HG03442 (cell line): ENCODE measurements around the gene PCDHA2.
"Not testable (repeated sequence)": the region's sequence is repeated elsewhere in the genome, so short reads cannot be mapped to it uniquely, and the experiment has no call there.

Source experiments
- ATAC-seq: cut with Tn5 transposase; IDR thresholded peaks from one replicate; pipeline ENCODE4 v1.9.1; 2021; ENCODE audit warnings: mild to moderate bottlenecking, moderate library complexity; ENCODE audit not compliant: unreplicated experiment

Gene PCDHA2

DNA sequence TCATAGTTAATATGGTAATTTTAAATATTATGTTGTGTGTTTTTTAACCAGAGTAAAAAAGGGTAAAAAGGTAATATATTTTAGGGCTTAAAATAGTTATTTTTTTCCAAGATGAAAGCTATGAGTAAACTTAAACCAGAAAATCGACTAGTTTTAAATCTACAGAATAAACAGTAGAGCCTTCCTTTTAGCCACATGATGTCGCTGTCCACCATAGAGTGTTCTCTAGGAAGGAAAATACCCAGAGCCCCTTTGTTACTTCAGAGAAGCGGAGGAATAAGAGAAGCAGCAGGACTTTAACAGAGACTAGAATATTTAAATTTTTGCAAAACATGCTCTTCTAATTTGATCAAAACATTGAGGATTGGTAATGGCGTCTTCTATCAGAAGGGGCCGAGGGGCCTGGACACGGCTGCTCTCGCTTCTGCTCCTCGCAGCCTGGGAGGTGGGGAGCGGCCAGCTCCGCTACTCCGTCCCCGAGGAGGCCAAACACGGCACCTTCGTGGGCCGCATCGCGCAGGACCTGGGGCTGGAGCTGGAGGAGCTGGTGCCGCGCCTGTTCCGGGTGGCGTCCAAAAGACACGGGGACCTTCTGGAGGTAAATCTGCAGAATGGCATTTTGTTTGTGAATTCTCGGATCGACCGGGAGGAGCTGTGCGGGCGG lies at the start of gene PCDHA2:
TSS of gene PCDHA2 (plus strand) at position 258 of the 664 bp plus-strand sequence.
- no peak for ATAC-seq

DNA sequence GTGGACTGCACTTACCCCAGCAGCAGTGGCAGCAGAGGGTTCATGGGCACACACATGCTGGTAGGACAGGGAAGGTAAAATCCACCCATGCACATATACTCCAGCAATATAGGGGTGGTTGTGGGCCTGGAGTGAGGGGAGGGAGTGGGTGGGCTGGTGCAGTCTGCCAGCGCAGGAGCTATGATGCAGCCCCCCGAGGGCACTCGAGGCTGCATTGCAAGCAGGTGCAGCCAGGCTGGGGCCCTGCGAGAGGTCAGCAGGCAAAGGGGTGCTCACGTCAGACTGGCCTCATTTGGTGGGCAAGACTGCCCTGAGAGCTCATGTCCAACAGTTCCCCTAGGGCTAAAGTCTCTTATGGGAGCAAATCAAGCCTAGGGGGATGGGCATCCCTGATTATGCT lies 41.1 kb upstream of the PCDHA2 start:
- ATAC-seq: no peak

DNA sequence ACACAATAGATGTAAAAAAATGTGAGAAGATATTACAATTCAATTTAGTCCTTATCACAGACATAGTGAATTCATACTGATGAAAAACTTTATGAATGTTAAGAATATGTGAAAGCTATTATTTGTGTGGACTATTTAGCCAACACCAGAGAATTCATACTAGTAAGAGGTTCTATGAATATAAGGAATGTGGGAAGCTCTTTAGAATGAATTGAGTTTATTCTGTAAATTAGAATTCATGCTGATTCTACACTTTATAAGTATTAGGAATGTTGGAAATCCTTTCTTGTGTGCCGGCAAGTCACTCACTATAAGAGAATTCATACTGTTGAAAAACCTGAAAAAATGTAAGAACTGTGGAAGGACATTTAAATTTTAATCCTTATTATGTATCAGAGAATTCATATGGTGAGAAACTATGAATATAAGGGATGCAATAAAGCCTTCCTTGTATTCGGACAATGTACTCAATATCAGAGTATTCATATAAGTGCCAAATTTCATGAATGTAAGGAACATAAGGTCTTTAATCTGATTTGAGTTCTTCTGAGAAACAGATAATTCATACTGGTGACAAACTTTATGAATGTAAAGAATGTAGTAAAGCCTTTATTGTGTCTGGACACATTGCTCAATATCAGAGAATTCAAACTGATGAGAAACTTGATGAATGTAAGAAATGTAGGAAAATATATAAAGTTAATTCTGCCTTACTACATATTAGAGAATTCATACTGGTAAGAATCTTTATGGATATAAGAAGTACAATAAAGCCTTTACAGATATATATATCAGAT lies 30.3 kb upstream of the PCDHA2 start:
- ATAC-seq: no peak

DNA sequence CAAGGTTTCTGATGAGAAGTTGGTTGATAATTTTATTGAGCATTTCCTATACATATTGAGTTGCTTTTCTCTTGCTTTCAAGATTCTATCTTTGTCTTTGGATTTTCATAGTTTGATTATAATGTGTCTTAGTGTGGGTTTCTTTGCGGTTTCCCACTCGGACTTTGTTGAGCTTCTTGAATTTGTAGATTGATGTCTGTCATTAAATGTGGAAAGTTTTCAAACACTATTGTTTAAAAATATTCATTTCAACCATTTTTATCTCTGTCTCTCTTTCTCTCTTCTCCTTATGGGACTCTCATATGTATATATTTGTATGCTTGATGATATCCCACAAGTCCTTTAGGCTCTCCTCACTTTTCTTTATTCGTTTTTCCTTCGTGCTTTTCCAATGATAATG lies 27.2 kb upstream of the PCDHA2 start:
- no peak for ATAC-seq

DNA sequence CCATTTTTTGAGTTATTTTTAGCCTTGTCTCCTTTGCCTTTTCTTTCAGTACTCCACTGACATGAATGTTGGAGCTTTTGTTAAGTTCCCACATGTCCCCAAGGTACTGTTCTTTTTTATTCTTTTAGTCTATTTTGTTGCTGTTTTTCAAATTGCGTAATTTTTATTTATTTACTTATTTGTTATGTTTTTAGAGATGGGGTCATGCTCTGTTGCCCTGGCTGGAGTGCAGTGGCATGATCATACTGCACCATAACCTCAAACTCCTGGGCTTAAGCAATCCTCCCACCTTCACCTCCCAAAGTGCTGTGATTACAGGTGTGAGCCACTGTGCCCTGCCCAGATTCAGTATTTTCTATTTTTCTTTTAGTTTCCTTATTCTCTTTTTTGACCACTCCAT lies 14.1 kb upstream of the PCDHA2 start:
- no peak for ATAC-seq

DNA sequence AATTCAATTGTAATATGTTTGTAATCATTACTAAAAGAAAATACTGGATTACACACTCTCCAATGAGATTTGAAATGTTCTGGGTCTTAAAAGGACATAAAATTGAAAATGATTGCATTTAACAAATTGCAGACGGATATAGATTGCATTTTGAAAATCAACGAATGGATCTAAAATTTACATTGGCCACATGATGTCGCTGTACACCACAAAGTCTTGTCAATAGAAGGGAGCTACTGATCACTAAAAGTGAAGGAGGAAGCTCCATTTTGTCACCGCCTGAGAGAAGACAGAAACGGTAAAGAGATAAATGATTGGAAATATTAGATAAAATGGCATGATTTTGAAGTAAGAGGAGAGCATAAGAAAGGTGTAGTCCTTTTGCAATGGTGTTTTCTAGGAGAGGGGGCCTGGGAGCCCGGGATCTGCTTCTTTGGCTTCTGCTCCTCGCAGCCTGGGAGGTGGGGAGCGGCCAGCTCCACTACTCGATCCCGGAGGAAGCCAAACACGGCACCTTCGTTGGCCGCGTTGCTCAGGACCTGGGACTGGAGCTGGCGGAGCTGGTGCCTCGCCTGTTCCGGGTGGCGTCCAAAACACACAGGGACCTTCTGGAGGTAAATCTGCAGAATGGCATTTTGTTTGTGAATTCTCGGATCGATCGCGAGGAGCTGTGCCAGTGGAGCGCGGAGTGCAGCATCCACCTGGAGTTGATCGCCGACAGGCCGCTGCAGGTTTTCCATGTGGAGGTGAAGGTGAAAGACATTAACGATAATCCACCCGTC lies 8.6 kb upstream of the PCDHA2 start, which contains the start of gene PCDHA1:
TSS of gene PCDHA1 (plus strand) at position 236 of the 782 bp plus-strand sequence.
- no peak for ATAC-seq

DNA sequence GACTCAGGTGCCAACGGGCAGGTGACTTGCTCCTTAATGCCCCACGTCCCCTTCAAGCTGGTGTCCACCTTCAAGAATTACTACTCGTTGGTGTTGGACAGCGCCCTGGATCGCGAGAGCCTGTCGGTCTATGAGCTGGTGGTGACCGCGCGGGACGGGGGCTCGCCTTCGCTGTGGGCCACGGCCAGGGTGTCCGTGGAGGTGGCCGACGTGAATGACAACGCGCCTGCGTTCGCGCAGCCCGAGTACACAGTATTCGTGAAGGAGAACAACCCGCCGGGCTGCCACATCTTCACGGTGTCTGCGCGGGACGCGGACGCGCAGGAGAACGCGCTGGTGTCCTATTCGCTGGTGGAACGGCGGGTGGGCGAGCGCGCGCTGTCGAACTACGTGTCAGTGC lies 7.2 kb upstream of the PCDHA2 start:
- ATAC-seq: not testable (repeated sequence)

DNA sequence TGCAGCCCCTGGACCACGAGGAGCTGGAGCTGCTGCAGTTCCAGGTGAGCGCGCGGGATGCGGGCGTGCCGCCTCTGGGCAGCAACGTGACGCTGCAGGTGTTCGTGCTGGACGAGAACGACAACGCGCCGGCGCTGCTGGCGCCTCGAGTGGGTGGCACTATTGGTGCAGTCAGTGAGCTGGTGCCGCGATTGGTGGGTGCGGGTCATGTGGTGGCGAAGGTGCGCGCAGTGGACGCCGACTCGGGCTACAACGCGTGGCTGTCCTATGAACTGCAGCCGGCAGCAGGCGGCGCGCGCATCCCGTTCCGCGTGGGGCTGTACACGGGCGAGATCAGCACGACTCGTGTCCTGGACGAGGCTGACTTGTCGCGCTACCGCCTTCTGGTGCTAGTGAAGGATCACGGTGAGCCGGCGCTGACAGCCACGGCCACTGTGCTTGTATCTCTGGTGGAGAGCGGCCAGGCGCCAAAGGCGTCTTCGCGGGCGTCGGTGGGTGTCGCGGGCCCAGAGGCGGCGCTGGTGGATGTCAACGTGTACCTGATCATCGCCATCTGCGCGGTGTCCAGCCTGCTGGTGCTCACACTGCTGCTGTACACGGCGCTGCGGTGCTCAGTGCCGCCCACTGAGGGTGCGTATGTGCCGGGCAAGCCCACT lies 6.7 kb upstream of the PCDHA2 start:
- not testable (repeated sequence) for ATAC-seq

DNA sequence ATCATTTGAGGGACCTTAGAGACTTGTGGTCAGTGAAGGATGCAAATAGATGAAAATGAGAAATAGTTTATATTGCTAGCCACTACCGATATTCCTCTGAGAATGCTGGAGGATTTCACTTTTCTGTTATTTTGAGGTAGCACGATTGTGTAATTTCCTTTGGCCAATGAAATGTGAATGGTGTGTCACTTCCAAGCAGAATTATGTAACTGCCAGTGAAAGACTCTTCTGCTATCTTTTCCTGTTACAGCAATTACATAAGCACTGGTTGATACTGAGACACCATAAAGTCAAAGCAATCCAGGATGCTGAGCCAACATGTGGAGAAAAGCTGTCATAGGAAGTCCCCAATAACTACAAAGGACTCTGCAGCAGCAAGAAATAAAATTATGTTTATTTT lies 3.6 kb upstream of the PCDHA2 start:
- no peak for ATAC-seq

DNA sequence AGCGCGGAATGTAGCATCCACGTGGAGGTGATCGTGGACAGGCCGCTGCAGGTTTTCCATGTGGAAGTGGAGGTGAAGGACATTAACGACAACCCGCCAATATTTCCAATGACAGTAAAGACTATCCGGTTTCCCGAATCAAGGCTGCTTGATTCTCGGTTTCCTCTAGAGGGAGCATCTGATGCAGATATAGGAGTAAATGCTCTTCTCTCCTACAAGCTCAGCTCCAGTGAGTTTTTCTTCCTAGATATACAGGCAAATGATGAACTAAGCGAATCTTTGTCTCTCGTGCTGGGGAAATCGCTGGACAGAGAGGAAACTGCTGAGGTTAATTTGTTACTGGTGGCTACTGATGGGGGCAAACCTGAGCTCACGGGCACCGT lies 598 bp downstream of the PCDHA2 start:
- ATAC-seq: no peak

DNA sequence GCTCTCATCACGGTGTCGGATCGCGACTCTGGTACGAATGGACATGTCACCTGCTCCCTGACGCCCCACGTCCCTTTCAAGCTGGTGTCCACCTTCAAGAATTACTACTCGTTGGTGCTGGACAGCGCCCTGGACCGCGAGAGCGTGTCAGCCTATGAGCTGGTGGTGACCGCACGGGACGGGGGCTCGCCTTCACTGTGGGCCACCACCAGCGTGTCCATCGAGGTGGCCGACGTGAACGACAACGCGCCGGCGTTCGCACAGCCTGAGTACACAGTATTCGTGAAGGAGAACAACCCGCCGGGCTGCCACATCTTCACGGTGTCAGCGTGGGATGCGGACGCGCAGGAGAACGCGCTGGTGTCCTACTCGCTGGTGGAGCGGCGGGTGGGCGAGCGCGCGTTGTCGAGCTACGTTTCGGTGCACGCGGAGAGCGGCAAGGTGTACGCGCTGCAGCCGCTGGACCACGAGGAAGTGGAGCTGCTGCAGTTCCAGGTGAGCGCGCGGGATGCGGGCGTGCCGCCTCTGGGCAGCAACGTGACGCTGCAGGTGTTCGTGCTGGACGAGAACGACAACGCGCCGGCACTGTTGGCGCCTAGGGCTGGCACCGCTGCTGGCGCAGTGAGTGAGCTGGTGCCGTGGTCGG lies 1.5 kb downstream of the PCDHA2 start:
- ATAC-seq: not testable (repeated sequence)

DNA sequence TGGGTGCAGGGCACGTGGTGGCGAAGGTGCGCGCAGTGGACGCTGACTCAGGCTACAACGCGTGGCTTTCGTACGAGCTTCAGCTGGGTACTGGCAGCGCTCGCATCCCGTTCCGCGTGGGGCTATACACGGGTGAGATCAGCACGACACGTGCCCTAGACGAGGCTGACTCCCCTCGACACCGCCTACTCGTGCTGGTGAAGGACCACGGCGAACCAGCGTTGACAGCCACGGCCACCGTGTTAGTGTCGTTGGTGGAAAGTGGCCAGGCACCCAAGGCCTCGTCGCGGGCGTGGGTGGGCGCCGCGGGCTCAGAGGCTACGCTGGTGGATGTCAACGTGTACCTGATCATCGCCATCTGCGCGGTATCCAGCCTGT lies 2.1 kb downstream of the PCDHA2 start:
- no peak for ATAC-seq

DNA sequence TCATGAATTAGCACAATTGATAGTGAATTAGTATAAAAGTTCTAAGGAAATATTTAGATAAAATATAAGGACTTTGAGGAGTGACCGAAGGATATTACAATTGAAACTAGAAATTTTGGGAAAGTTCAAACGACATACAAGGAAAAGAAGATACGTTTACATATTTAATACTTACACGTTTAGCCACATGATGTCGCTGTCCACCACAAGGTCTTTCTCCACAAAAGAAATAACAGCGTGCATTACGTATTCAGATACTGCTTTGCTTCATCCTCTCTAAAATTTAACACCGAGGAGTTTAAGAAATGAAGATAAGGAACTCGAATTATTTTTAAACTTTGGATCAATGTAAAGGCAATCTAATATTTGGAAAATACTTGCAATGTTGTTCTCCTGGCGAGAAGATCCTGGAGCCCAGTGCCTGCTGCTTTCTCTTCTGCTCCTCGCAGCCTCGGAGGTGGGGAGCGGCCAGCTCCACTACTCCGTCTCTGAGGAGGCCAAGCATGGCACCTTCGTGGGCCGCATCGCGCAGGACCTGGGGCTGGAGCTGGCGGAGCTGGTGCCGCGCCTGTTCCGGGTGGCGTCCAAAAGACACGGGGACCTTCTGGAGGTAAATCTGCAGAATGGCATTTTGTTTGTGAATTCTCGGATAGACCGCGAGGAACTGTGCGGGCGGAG lies 6.3 kb downstream of the PCDHA2 start, which contains the start of gene PCDHA3:
TSS of gene PCDHA3 (plus strand) at position 242 of the 678 bp plus-strand sequence.
- no peak for ATAC-seq

DNA sequence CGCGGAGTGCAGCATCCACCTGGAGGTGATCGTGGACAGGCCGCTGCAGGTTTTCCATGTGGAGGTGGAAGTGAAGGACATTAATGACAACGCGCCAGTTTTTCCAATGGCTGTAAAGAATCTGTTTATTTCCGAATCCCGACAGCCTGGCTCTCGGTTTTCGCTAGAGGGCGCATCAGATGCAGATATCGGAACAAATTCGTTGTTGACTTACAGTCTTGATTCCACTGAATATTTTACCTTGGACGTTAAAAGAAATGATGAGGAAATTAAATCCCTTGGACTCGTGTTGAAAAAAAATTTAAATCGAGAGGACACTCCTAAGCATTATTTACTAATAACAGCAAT lies 6.8 kb downstream of the PCDHA2 start:
- ATAC-seq: no peak

DNA sequence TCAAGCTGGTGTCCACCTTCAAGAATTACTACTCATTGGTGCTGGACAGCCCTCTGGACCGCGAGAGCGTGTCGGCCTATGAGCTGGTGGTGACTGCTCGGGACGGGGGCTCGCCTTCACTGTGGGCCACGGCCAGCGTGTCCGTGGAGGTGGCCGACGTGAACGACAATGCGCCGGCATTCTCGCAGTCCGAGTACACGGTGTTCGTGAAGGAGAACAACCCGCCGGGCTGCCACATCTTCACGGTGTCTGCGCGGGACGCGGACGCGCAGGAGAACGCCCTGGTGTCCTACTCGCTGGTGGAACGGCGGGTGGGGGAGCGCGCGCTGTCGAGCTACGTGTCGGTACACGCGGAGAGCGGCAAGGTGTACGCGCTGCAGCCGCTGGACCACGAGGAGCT lies 7.7 kb downstream of the PCDHA2 start:
- not testable (repeated sequence) for ATAC-seq

DNA sequence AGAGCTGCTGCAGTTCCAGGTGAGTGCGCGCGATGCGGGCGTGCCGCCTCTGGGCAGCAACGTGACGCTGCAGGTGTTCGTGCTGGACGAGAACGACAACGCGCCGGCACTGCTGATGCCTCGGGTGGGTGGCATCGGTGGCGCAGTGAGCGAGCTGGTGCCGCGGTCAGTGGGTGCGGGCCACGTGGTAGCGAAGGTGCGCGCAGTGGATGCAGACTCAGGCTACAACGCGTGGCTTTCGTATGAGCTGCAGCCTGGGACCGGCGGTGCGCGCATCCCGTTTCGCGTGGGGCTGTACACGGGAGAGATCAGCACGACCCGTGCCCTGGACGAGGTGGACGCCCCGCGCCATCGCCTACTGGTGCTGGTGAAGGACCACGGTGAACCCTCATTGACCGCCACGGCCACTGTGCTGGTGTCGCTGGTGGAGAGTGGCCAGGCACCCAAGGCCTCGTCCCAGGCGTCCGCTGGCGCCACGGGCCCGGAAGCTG lies 8.2 kb downstream of the PCDHA2 start:
- ATAC-seq: no peak

DNA sequence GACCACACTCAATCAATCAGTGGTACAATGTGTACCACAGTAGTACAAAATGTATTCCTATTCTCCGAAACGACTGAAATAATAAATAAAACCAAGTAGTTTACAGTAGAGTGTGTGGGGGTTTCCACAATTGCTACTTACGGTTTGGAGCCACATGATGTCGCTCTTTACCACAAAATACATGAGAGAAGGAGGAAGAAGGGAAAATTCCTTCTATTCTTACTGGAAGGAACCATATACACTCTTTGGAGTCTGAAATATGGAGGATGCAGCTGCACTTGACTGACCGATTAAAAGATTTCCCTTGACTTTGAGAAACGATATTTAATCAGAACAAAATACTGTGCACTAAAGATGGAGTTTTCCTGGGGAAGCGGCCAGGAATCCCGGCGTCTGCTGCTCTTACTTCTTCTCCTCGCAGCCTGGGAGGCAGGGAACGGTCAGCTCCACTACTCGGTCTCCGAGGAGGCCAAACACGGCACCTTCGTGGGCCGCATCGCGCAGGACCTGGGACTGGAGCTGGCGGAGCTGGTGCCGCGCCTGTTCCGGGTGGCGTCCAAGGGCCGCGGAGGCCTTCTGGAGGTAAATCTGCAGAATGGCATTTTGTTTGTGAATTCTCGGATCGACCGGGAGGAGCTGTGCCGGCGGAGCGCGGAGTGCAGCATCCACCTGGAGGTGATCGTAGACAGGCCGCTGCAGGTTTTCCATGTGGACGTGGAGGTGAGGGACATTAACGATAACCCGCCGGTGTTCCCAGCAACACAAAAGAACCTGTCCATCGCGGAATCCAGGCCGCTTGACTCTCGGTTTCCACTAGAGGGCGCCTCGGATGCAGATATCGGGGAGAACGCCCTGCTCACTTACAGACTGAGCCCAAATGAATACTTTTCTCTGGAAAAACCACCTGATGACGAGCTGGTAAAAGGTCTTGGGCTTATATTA lies 12.5 kb downstream of the PCDHA2 start, which contains the start of gene PCDHA4:
TSS of gene PCDHA4 (plus strand) at position 235 of the 942 bp plus-strand sequence.
- ATAC-seq: no peak

DNA sequence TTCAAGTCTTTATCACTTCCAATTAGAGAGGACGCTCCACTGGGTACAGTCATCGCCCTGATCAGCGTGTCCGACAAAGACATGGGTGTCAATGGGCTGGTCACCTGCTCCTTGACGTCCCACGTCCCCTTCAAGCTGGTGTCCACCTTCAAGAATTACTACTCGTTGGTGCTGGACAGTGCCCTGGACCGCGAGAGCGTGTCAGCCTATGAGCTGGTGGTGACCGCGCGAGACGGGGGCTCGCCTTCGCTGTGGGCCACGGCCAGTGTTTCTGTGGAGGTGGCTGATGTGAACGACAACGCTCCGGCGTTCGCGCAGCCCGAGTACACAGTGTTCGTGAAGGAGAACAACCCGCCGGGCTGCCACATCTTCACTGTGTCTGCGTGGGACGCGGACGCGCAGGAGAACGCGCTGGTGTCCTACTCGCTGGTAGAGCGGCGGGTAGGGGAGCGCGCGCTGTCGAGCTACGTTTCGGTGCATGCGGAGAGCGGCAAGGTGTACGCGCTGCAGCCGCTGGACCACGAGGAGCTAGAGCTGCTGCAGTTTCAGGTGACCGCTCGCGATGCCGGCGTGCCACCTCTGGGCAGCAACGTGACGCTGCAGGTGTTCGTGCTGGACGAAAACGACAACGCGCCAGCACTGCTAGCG lies 13.7 kb downstream of the PCDHA2 start:
- not testable (repeated sequence) for ATAC-seq
